Measurements from ENCODE around the gene HKDC1. TPM values are rescaled to one million over a fixed set of nuclear protein-coding genes. Genes with fewer than 3 reads are reported as not detected.

HKDC1 gene
- total and polyA plus RNA-seq, 5 donors from 2014 or later: 2.2 to 11.1 (median 4.4) TPM

- Mint-ChIP-seq H3K36me3 (peaks cover 8% of the 10 kb centered on the region), H3K9me3 (peaks cover 0 to 2% (median 0%) of the 10 kb centered on the region in 7 donors), H3K27ac (no peak overlapping the region), H3K27me3 (peaks cover 11% of the 10 kb centered on the region), H3K4me1 (peaks cover 0 to 12% (median 7%) of the 10 kb centered on the region in 4 donors), H3K4me3 (no peak overlapping the region)
- Histone ChIP-seq H3K27ac (ENCODE audit: insufficient read depth, low read length, poor library complexity, severe bottlenecking) (no peak overlapping the region), H3K36me3 (ENCODE audit: control insufficient read depth, insufficient read depth, low read length) (no peaks in the 10 kb centered on the region), H3K9me3 (ENCODE audit: control insufficient read depth in 2 of 2, low read length in 2 of 2) (no peaks in the 10 kb centered on the region), H3K4me1 (ENCODE audit: control insufficient read depth, insufficient read depth, low read length, poor library complexity, severe bottlenecking) (no peaks in the 10 kb centered on the region), H3K4me3 (ENCODE audit: low read depth, low read length) (no peak overlapping the region), H3K27me3 (ENCODE audit: control insufficient read depth, insufficient read depth, low read length) (no peaks in the 10 kb centered on the region)
- ATAC-seq (ENCODE audit: low read depth in 2 of 2) (no peak), DNase-seq (no peak)
Observed at GRCh38 chr10:69270990-69271389, 50.9 kb downstream of the HKDC1 start.

GRCh38 chr10:69272624-69273023 lies 52.5 kb downstream of the HKDC1 start:
- peaks cover 7% of the 10 kb centered on the region for H3K36me3 Mint-ChIP-seq
- H3K27ac Mint-ChIP-seq: no peak overlapping the region
- peaks cover 11% of the 10 kb centered on the region for H3K27me3 Mint-ChIP-seq
- Histone ChIP-seq H3K27me3 (ENCODE audit: control insufficient read depth, insufficient read depth, low read length) (no peaks in the 10 kb centered on the region), H3K4me1 (ENCODE audit: control insufficient read depth, insufficient read depth, low read length, poor library complexity, severe bottlenecking) (no peaks in the 10 kb centered on the region), H3K27ac (ENCODE audit: insufficient read depth, low read length, poor library complexity, severe bottlenecking) (no peak overlapping the region), H3K9me3 (ENCODE audit: control insufficient read depth in 2 of 2, low read length in 2 of 2) (no peaks in the 10 kb centered on the region), H3K4me3 (ENCODE audit: low read depth, low read length) (no peak overlapping the region), H3K36me3 (ENCODE audit: control insufficient read depth, insufficient read depth, low read length) (no peaks in the 10 kb centered on the region)
- no peak for DNase-seq
- H3K4me3 Mint-ChIP-seq: no peak overlapping the region
- peaks cover 0 to 12% (median 7%) of the 10 kb centered on the region in 4 donors for H3K4me1 Mint-ChIP-seq
- ATAC-seq (ENCODE audit: low read depth in 2 of 2): no peak
- H3K9me3 Mint-ChIP-seq: peaks cover 0 to 2% (median 0%) of the 10 kb centered on the region in 7 donors

GRCh38 chr10:69275444-69275843 lies 55.3 kb downstream of the HKDC1 start:
- DNase-seq (no peak), ATAC-seq (ENCODE audit: low read depth in 2 of 2) (no peak)
- no peaks in the 10 kb centered on the region for H3K9me3 Mint-ChIP-seq
- H3K27me3 Mint-ChIP-seq: peaks cover 21% of the 10 kb centered on the region
- H3K27ac Mint-ChIP-seq: no peak overlapping the region
- Histone ChIP-seq H3K4me3 (ENCODE audit: low read depth, low read length) (no peak overlapping the region), H3K27me3 (ENCODE audit: control insufficient read depth, insufficient read depth, low read length) (no peaks in the 10 kb centered on the region), H3K9me3 (ENCODE audit: control insufficient read depth in 2 of 2, low read length in 2 of 2) (no peaks in the 10 kb centered on the region), H3K27ac (ENCODE audit: insufficient read depth, low read length, poor library complexity, severe bottlenecking) (no peak overlapping the region), H3K4me1 (ENCODE audit: control insufficient read depth, insufficient read depth, low read length, poor library complexity, severe bottlenecking) (no peaks in the 10 kb centered on the region), H3K36me3 (ENCODE audit: control insufficient read depth, insufficient read depth, low read length) (no peaks in the 10 kb centered on the region)
- no peak overlapping the region for H3K4me3 Mint-ChIP-seq
- no peaks in the 10 kb centered on the region for H3K36me3 Mint-ChIP-seq
- peaks cover 0 to 12% (median 7%) of the 10 kb centered on the region in 4 donors for H3K4me1 Mint-ChIP-seq

GRCh38 chr10:69276503-69276902 lies 56.4 kb downstream of the HKDC1 start:
- peaks cover 0 to 5% (median 0%) of the 10 kb centered on the region in 4 donors for H3K4me1 Mint-ChIP-seq
- H3K36me3 Mint-ChIP-seq: no peaks in the 10 kb centered on the region
- ATAC-seq (ENCODE audit: low read depth in 2 of 2) (no peak), DNase-seq (no peak)
- no peaks in the 10 kb centered on the region for H3K4me1 ChIP-seq (ENCODE audit: control insufficient read depth, insufficient read depth, low read length, poor library complexity, severe bottlenecking)
- H3K36me3 ChIP-seq (ENCODE audit: control insufficient read depth, insufficient read depth, low read length): no peaks in the 10 kb centered on the region
- H3K4me3 Mint-ChIP-seq: no peak overlapping the region
- H3K27ac ChIP-seq (ENCODE audit: insufficient read depth, low read length, poor library complexity, severe bottlenecking): no peak overlapping the region
- H3K4me3 ChIP-seq (ENCODE audit: low read depth, low read length): no peak overlapping the region
- H3K9me3 ChIP-seq (ENCODE audit: control insufficient read depth in 2 of 2, low read length in 2 of 2): no peaks in the 10 kb centered on the region
- H3K27me3 Mint-ChIP-seq: peaks cover 26% of the 10 kb centered on the region
- H3K27me3 ChIP-seq (ENCODE audit: control insufficient read depth, insufficient read depth, low read length): peaks cover 2% of the 10 kb centered on the region
- H3K27ac Mint-ChIP-seq: no peak overlapping the region
- no peaks in the 10 kb centered on the region for H3K9me3 Mint-ChIP-seq

- Histone ChIP-seq H3K4me3 (ENCODE audit: low read depth, low read length) (no peak within 1 kb of the TSS), H3K27me3 (ENCODE audit: control insufficient read depth, insufficient read depth, low read length) (peaks cover 2% of the 10 kb centered on the region), H3K9me3 (ENCODE audit: control insufficient read depth in 2 of 2, low read length in 2 of 2) (no peaks in the 10 kb centered on the region), H3K36me3 (ENCODE audit: control insufficient read depth, insufficient read depth, low read length) (no peaks in the 10 kb centered on the region), H3K27ac (ENCODE audit: insufficient read depth, low read length, poor library complexity, severe bottlenecking) (no peak within 1 kb of the TSS), H3K4me1 (ENCODE audit: control insufficient read depth, insufficient read depth, low read length, poor library complexity, severe bottlenecking) (no peaks in the 10 kb centered on the region)
- DNase-seq: no peak
- H3K4me3 Mint-ChIP-seq: no peak within 1 kb of the TSS
- peaks cover 22% of the 10 kb centered on the region for H3K27me3 Mint-ChIP-seq
- H3K4me1 Mint-ChIP-seq: no peaks in the 10 kb centered on the region
- no peaks in the 10 kb centered on the region for H3K9me3 Mint-ChIP-seq
- no peak within 1 kb of the TSS for H3K27ac Mint-ChIP-seq
- H3K36me3 Mint-ChIP-seq: no peaks in the 10 kb centered on the region
- no peak for ATAC-seq (ENCODE audit: low read depth in 2 of 2)
Observed at GRCh38 chr10:69278446-69278963, 58.4 kb downstream of the HKDC1 start, which contains the start of gene HK1. TSS of gene HK1 (plus strand) at chr10:69278496.

- no peaks in the 10 kb centered on the region for H3K36me3 ChIP-seq (ENCODE audit: control insufficient read depth, insufficient read depth, low read length)
- H3K4me3 ChIP-seq (ENCODE audit: low read depth, low read length): no peak overlapping the region
- H3K27ac Mint-ChIP-seq: no peak overlapping the region
- H3K4me3 Mint-ChIP-seq: no peak overlapping the region
- H3K9me3 Mint-ChIP-seq: no peaks in the 10 kb centered on the region
- H3K27me3 ChIP-seq (ENCODE audit: control insufficient read depth, insufficient read depth, low read length): peaks cover 2% of the 10 kb centered on the region
- DNase-seq (no peak), ATAC-seq (ENCODE audit: low read depth in 2 of 2) (no peak)
- no peaks in the 10 kb centered on the region for H3K4me1 ChIP-seq (ENCODE audit: control insufficient read depth, insufficient read depth, low read length, poor library complexity, severe bottlenecking)
- no peaks in the 10 kb centered on the region for H3K36me3 Mint-ChIP-seq
- no peak overlapping the region for H3K27ac ChIP-seq (ENCODE audit: insufficient read depth, low read length, poor library complexity, severe bottlenecking)
- no peaks in the 10 kb centered on the region for H3K4me1 Mint-ChIP-seq
- no peaks in the 10 kb centered on the region for H3K9me3 ChIP-seq (ENCODE audit: control insufficient read depth in 2 of 2, low read length in 2 of 2)
- H3K27me3 Mint-ChIP-seq: peaks cover 22% of the 10 kb centered on the region
Observed at GRCh38 chr10:69279110-69279509, 59.0 kb downstream of the HKDC1 start.

GRCh38 chr10:69281507-69282413 lies 61.6 kb downstream of the HKDC1 start:
- H3K36me3 ChIP-seq (ENCODE audit: control insufficient read depth, insufficient read depth, low read length): no peaks in the 10 kb centered on the region
- H3K27me3 ChIP-seq (ENCODE audit: control insufficient read depth, insufficient read depth, low read length): peaks cover 2% of the 10 kb centered on the region
- no peaks in the 10 kb centered on the region for H3K4me1 Mint-ChIP-seq
- H3K9me3 ChIP-seq (ENCODE audit: control insufficient read depth in 2 of 2, low read length in 2 of 2): no peaks in the 10 kb centered on the region
- H3K27ac Mint-ChIP-seq: no peak overlapping the region
- H3K9me3 Mint-ChIP-seq: no peaks in the 10 kb centered on the region
- H3K27me3 Mint-ChIP-seq: peaks cover 30% of the 10 kb centered on the region
- H3K4me3 Mint-ChIP-seq: peak overlapping the region in 1 of 4 donors; percentile 34
- no peak overlapping the region for H3K27ac ChIP-seq (ENCODE audit: insufficient read depth, low read length, poor library complexity, severe bottlenecking)
- no peak overlapping the region for H3K4me3 ChIP-seq (ENCODE audit: low read depth, low read length)
- H3K36me3 Mint-ChIP-seq: no peaks in the 10 kb centered on the region
- no peaks in the 10 kb centered on the region for H3K4me1 ChIP-seq (ENCODE audit: control insufficient read depth, insufficient read depth, low read length, poor library complexity, severe bottlenecking)
- ATAC-seq (ENCODE audit: low read depth in 2 of 2) (no peak), DNase-seq (no peak)

Data from CD4-positive, CD25-positive, alpha-beta regulatory T cell (primary cell).